ENCODE measurements around the gene PEAK1. TPM values are rescaled to one million over a fixed set of nuclear protein-coding genes. Genes with fewer than 3 reads are reported as not detected.

Gene PEAK1
- total and polyA plus RNA-seq, 2 donors (not counting 3 experiments of a cell fraction or from before 2014, with no cell fraction given) = 17.9 to 91.9 TPM

DNA sequence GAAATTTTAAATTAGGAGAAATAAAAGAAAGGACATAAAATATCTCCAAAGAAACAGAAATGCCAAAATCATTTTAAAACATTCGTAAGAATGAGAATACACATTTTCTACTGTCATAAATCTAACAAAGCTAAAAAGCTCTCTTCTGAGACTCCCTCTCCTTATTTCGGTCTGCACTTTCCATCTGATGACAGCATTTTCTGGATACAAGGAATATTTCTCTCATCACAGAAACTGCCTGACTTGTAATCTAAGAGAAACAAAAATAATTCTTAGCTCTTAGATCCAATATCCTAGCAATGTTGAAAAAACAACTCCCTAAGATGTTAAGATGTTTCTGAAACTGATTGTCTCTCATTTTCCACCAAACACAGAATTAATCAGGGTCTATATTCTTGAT is 93.5 kb downstream of the PEAK1 start:
- no TSS peak for BruUV-seq (replicated peaks)
- Histone ChIP-seq H2AFZ (ENCODE audit: low read depth, low read length) (no peak overlapping the region), H3K4me1 (ENCODE audit: control insufficient read depth, extremely low read depth, insufficient read depth, low read length) (no peaks in the 10 kb centered on the region), H3K9me3 (replicated peaks; ENCODE audit: control insufficient read depth, insufficient read depth, low read length) (no peaks in the 10 kb centered on the region), H3K27me3 (ENCODE audit: control insufficient read depth in 2 of 2, insufficient read depth in 2 of 2, low read length in 2 of 2) (no peaks in the 10 kb centered on the region), H3K9me1 (replicated peaks; ENCODE audit: control insufficient read depth, extremely low read depth, insufficient read depth, low read length) (no peaks in the 10 kb centered on the region), H3K9ac (replicated peaks; ENCODE audit: extremely low read depth, insufficient read depth, low read length) (no peak overlapping the region), H3K27ac (ENCODE audit: insufficient read depth, low read depth, low read length) (no peak overlapping the region), H3K4me2 (ENCODE audit: insufficient read depth, low read length) (no peak overlapping the region), H3K4me3 (replicated peaks in 1 of 3; ENCODE audit: insufficient read depth in 1 of 3, low read depth in 1 of 3, low read length in 3 of 3) (no peak overlapping the region), H3K79me2 (ENCODE audit: control insufficient read depth, insufficient read depth, low read length) (peaks cover 39% of the 10 kb centered on the region), H4K20me1 (replicated peaks; ENCODE audit: control insufficient read depth, extremely low read depth, insufficient read depth, low read length) (peaks cover 10% of the 10 kb centered on the region), H3K36me3 (ENCODE audit: control insufficient read depth in 2 of 2, extremely low read depth in 1 of 2, insufficient read depth in 2 of 2, low read length in 2 of 2) (no peaks in the 10 kb centered on the region)
- FAIRE-seq (no peak), DNase-seq (ENCODE audit: low read depth, low spot score) (no peak)
- POLR2A ChIA-PET = no interaction called here
- intact Hi-C loops (cut with micrococcal nuclease) (loop anchor here (5.0 kb wide), 1 partner anchor 171 kb away; no protein-coding TSS in a partner anchor), dilution Hi-C loops (cut with MboI; ENCODE audit: extremely low pct_ligation_motif_present, low sequenced_read_pairs) (no loop called here)
- CTCF ChIA-PET = interaction anchor here (0.8 to 1.6 kb wide), 4 partner anchors 9 to 45 kb away, joined by 3 to 4 read pairs (median 3); no protein-coding TSS in a partner anchor
- no peak for TF ChIP-seq FOS (IDR thresholded peaks at IDR 0.05; ENCODE audit: borderline replicate concordance, insufficient read depth, low read length)
- TF ChIP-seq POLR2A (IDR thresholded peaks at IDR 0.05; ENCODE audit: low read depth, low read length) = no peak
- no peak for TF ChIP-seq GATA2 (IDR thresholded peaks at IDR 0.05; ENCODE audit: insufficient read depth, insufficient read length, low read depth, low read length)
- TF ChIP-seq, protein P1, sequence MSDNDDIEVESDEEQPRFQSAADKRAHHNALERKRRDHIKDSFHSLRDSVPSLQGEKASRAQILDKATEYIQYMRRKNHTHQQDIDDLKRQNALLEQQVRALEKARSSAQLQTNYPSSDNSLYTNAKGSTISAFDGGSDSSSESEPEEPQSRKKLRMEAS (IDR thresholded peaks at IDR 0.05; ENCODE audit: insufficient read depth, insufficient read length) = no peak
- no peak for TF ChIP-seq POLR2AphosphoS5 (IDR thresholded peaks at IDR 0.05; ENCODE audit: insufficient read depth, low read depth, low read length)
- no peak for TF ChIP-seq JUN (IDR thresholded peaks at IDR 0.05; ENCODE audit: borderline replicate concordance, insufficient read depth, insufficient read length, low read depth)
- TF ChIP-seq, protein P2, sequence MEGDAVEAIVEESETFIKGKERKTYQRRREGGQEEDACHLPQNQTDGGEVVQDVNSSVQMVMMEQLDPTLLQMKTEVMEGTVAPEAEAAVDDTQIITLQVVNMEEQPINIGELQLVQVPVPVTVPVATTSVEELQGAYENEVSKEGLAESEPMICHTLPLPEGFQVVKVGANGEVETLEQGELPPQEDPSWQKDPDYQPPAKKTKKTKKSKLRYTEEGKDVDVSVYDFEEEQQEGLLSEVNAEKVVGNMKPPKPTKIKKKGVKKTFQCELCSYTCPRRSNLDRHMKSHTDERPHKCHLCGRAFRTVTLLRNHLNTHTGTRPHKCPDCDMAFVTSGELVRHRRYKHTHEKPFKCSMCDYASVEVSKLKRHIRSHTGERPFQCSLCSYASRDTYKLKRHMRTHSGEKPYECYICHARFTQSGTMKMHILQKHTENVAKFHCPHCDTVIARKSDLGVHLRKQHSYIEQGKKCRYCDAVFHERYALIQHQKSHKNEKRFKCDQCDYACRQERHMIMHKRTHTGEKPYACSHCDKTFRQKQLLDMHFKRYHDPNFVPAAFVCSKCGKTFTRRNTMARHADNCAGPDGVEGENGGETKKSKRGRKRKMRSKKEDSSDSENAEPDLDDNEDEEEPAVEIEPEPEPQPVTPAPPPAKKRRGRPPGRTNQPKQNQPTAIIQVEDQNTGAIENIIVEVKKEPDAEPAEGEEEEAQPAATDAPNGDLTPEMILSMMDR (IDR thresholded peaks at IDR 0.05; ENCODE audit: extremely low read depth in 1 of 2, insufficient read depth in 1 of 2, low read depth in 1 of 2, low read length in 2 of 2) = no peak
- TF ChIP-seq MYC (IDR thresholded peaks at IDR 0.05; ENCODE audit: low read depth, low read length) = no peak
- no peak for TF ChIP-seq EZH2 (IDR thresholded peaks at IDR 0.05; ENCODE audit: borderline replicate concordance, low read depth, low read length, severe bottlenecking)
